Type B pancreatic cell (in vitro differentiated cells): ENCODE measurements around the gene ABCD3. TPM values are rescaled to one million over a fixed set of nuclear protein-coding genes. Genes with fewer than 3 reads are reported as not detected.
A peak's percentile ranks its signal among the peaks of the same experiment; 100 is the strongest.

Source experiments
- DNase-seq: peaks from one replicate; pipeline ENCODE4 v3.0.0; 2021; ENCODE audit warnings: mixed read lengths; ENCODE audit not compliant: unreplicated experiment; ENCODE audit errors: extremely low spot score
- H3K27ac Mint-ChIP-seq: 2 replicates; pipeline ENCODE4 v1.8.0; 2021; ENCODE audit warnings: mild to moderate bottlenecking, mixed read lengths
- H3K27me3 Mint-ChIP-seq: 2 replicates; pipeline ENCODE4 v1.8.0; 2021; ENCODE audit warnings: mixed read lengths
- H3K36me3 Mint-ChIP-seq: 2 replicates; pipeline ENCODE4 v1.8.0; 2021; ENCODE audit warnings: mixed read lengths
- H3K4me1 Mint-ChIP-seq: one replicate; pipeline ENCODE4 v1.8.0; 2021; ENCODE audit warnings: mixed read lengths; ENCODE audit not compliant: unreplicated experiment
- H3K4me3 Mint-ChIP-seq: 2 replicates; pipeline ENCODE4 v1.8.0; 2021; ENCODE audit warnings: mild to moderate bottlenecking, mixed read lengths
- H3K9me3 Mint-ChIP-seq: 2 replicates; pipeline ENCODE4 v1.8.0; 2021; ENCODE audit warnings: mixed read lengths
- CTCF ChIP-seq: fragments of 200-600 bp; sonication (generic); conservative IDR thresholded peaks from 2 replicates; pipeline ENCODE4 v1.5.0; 2021; ENCODE audit warnings: antibody characterized with exemption, mild to moderate bottlenecking
- total RNA-seq: library from RNA; stranded (reverse); gene quantifications from 2 replicates; pipeline ENCODE4 v1.2.1, GENCODE V29; 2021; ENCODE audit warnings: low replicate concordance

Gene ABCD3
- total RNA-seq, 1 donor from 2014 or later = 55.1 TPM

GRCh38 chr1:94395231-94395630 lies 23.0 kb upstream of the ABCD3 start:
- Mint-ChIP-seq H3K27me3 (no peaks in the 10 kb centered on the region), H3K4me1 (peaks cover 17% of the 10 kb centered on the region), H3K4me3 (no peak overlapping the region), H3K27ac (no peak overlapping the region), H3K36me3 (no peaks in the 10 kb centered on the region), H3K9me3 (no peaks in the 10 kb centered on the region)
- no peak for TF ChIP-seq CTCF
- no peak for DNase-seq

- no peak for TF ChIP-seq CTCF
- Mint-ChIP-seq H3K36me3 (no peaks in the 10 kb centered on the region), H3K9me3 (no peaks in the 10 kb centered on the region), H3K4me3 (no peak overlapping the region), H3K27me3 (no peaks in the 10 kb centered on the region), H3K27ac (peak overlapping the region; percentile 7), H3K4me1 (peaks cover 17% of the 10 kb centered on the region)
- no peak for DNase-seq
Observed at GRCh38 chr1:94395748-94396309, 22.4 kb upstream of the ABCD3 start.

- H3K4me1 Mint-ChIP-seq = peaks cover 17% of the 10 kb centered on the region
- H3K36me3 Mint-ChIP-seq = no peaks in the 10 kb centered on the region
- H3K9me3 Mint-ChIP-seq = no peaks in the 10 kb centered on the region
- no peak overlapping the region for H3K27ac Mint-ChIP-seq
- no peak overlapping the region for H3K4me3 Mint-ChIP-seq
- TF ChIP-seq CTCF = peak; percentile 40
- no peak for DNase-seq
- no peaks in the 10 kb centered on the region for H3K27me3 Mint-ChIP-seq
Observed at GRCh38 chr1:94396356-94397010, 21.7 kb upstream of the ABCD3 start.

- Mint-ChIP-seq H3K9me3 (no peaks in the 10 kb centered on the region), H3K27me3 (no peaks in the 10 kb centered on the region), H3K36me3 (no peaks in the 10 kb centered on the region), H3K4me3 (no peak overlapping the region), H3K27ac (no peak overlapping the region), H3K4me1 (peaks cover 17% of the 10 kb centered on the region)
- DNase-seq = no peak
- no peak for TF ChIP-seq CTCF
Observed at GRCh38 chr1:94398356-94398755, 19.8 kb upstream of the ABCD3 start.

- H3K27me3 Mint-ChIP-seq = no peaks in the 10 kb centered on the region
- no peak for DNase-seq
- no peaks in the 10 kb centered on the region for H3K9me3 Mint-ChIP-seq
- no peak overlapping the region for H3K27ac Mint-ChIP-seq
- no peaks in the 10 kb centered on the region for H3K36me3 Mint-ChIP-seq
- H3K4me1 Mint-ChIP-seq = peaks cover 17% of the 10 kb centered on the region
- H3K4me3 Mint-ChIP-seq = no peak overlapping the region
- no peak for TF ChIP-seq CTCF
Observed at GRCh38 chr1:94399453-94399852, 18.7 kb upstream of the ABCD3 start.
